ENCODE measurements around the gene SCG3. TPM values are rescaled to one million over a fixed set of nuclear protein-coding genes. Genes with fewer than 3 reads are reported as not detected.

SCG3 gene
- not detected for total RNA-seq

GRCh38 chr15:51681303-51681963, at the start of gene SCG3:
Gene SCG3 (plus strand): TSS chr15:51681503. CDS start chr15:51681756, 253 bp downstream.
- peak; percentile 83 for DNase-seq
- Mint-ChIP-seq H3K4me1 (ENCODE audit: low read depth) (peaks cover 3% of the 10 kb centered on the region), H3K4me3 (no peak within 1 kb of the TSS), H3K27ac (no peak within 1 kb of the TSS), H3K36me3 (ENCODE audit: low read depth) (no peaks in the 10 kb centered on the region), H3K9me3 (no peaks in the 10 kb centered on the region), H3K27me3 (peaks cover 35% of the 10 kb centered on the region)
- ChIA-PET POLR2A (interaction anchor here (1.1 to 1.8 kb wide), 2 partner anchors 10 to 56 kb away, joined by 6 to 7 read pairs; partner anchors contain the start of gene LYSMD2), CTCF (interaction anchor here (0.7 to 3.5 kb wide), 3 partner anchors 10 to 95 kb away, joined by 3 to 16 read pairs (median 4); no protein-coding TSS in a partner anchor)
- TF ChIP-seq CTCF (IDR thresholded peaks at IDR 0.05), result no peak
- intact Hi-C loops (cut with micrococcal nuclease), result no loop called here
- ATAC-seq, result peak; percentile 99

GRCh38 chr15:51634591-51635198, 46.6 kb upstream of the SCG3 start:
- ChIA-PET CTCF (interaction anchor here (1.5 kb wide), 1 partner anchor 15 kb away, joined by 3 read pairs; no protein-coding TSS in a partner anchor), POLR2A (interaction anchor here (0.7 to 0.9 kb wide), 2 partner anchors 9 to 138 kb away, joined by 3 read pairs; no protein-coding TSS in a partner anchor)
- H3K9me3 Mint-ChIP-seq, result no peaks in the 10 kb centered on the region
- peaks cover 7% of the 10 kb centered on the region for H3K4me1 Mint-ChIP-seq (ENCODE audit: low read depth)
- H3K27me3 Mint-ChIP-seq, result peaks cover 3% of the 10 kb centered on the region
- no peak overlapping the region for H3K4me3 Mint-ChIP-seq
- ATAC-seq (peak; percentile 72), DNase-seq (peak; percentile 48)
- TF ChIP-seq CTCF (IDR thresholded peaks at IDR 0.05), result no peak
- H3K36me3 Mint-ChIP-seq (ENCODE audit: low read depth), result no peaks in the 10 kb centered on the region
- intact Hi-C loops (cut with micrococcal nuclease), result no loop called here
- no peak overlapping the region for H3K27ac Mint-ChIP-seq

DNA sequence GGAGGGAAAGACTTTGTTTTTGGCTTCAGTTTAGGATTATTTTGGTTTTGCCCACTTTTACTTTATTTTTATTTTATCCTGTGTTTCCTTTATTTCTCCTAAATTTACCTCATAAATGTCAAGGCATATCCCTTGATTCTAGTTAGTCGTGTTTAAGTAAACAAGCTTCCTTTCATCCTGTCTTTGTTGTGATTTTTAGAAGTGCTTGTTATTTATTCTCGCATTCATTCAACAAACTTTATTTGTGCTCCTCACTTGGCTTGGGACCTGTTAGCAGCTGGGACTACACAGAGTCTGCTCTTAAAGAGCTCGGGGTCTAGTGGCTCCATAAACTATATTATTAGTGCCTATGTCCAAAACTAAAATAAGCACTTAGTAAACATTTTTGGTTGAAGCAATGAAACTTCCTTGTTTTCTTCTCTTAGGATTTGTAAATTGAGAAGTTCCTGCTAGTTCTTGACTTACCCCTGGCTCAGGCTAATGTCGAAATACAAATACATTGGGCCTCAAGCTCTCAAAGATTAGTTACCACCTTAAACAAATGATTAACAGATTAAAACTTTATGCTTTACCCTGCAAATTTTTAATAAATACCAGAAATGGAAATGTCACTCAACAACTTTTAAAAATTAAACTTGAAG, 39.7 kb upstream of the SCG3 start:
- Mint-ChIP-seq H3K4me1 (ENCODE audit: low read depth) (no peaks in the 10 kb centered on the region), H3K27me3 (no peaks in the 10 kb centered on the region), H3K4me3 (no peak overlapping the region), H3K9me3 (no peaks in the 10 kb centered on the region), H3K36me3 (ENCODE audit: low read depth) (no peaks in the 10 kb centered on the region), H3K27ac (no peak overlapping the region)
- ATAC-seq (no peak), DNase-seq (no peak)
- ChIA-PET POLR2A (no interaction called here), CTCF (interaction anchor here (0.7 to 1.4 kb wide), 3 partner anchors 8 to 134 kb away, joined by 3 to 6 read pairs (median 3); no protein-coding TSS in a partner anchor)
- intact Hi-C loops (cut with micrococcal nuclease), result no loop called here
- TF ChIP-seq CTCF (IDR thresholded peaks at IDR 0.05), result no peak

DNA sequence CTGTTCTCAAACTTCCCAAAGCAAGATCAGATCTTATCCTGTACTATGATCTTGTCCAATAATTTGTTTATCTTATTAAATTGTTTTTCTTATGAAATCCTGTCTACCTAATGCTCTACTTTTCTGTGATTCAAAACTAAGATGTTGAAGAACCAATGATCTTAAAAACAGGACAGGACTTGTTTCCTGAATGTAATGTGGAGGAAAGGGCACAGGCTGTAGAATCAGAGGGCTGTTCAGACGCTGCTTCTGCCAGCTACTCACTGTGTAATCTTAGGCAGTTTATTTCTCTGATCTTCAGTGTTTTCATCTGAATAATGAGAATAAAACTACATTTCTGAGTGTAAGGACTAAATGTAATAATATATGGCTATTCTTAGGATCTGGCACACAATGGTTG, 38.6 kb upstream of the SCG3 start:
- Mint-ChIP-seq H3K4me3 (no peak overlapping the region), H3K4me1 (ENCODE audit: low read depth) (no peaks in the 10 kb centered on the region), H3K27ac (no peak overlapping the region), H3K36me3 (ENCODE audit: low read depth) (no peaks in the 10 kb centered on the region), H3K9me3 (no peaks in the 10 kb centered on the region), H3K27me3 (no peaks in the 10 kb centered on the region)
- no peak for ATAC-seq
- DNase-seq, result no peak
- intact Hi-C loops (cut with micrococcal nuclease), result no loop called here
- ChIA-PET CTCF (interaction anchor here (3.8 kb wide), 1 partner anchor 134 kb away, joined by 28 read pairs; no protein-coding TSS in a partner anchor), POLR2A (no interaction called here)
- TF ChIP-seq CTCF (IDR thresholded peaks at IDR 0.05), result no peak

Measured in activated CD8-positive, alpha-beta T cell treated with anti-CD3 and anti-CD28 coated beads for 36 hours (primary cell).